ENCODE data around the gene ADCY5.
"Not testable (repeated sequence)": the region's sequence is repeated elsewhere in the genome, so short reads cannot be mapped to it uniquely, and the experiment has no call there.

ADCY5 gene

DNA sequence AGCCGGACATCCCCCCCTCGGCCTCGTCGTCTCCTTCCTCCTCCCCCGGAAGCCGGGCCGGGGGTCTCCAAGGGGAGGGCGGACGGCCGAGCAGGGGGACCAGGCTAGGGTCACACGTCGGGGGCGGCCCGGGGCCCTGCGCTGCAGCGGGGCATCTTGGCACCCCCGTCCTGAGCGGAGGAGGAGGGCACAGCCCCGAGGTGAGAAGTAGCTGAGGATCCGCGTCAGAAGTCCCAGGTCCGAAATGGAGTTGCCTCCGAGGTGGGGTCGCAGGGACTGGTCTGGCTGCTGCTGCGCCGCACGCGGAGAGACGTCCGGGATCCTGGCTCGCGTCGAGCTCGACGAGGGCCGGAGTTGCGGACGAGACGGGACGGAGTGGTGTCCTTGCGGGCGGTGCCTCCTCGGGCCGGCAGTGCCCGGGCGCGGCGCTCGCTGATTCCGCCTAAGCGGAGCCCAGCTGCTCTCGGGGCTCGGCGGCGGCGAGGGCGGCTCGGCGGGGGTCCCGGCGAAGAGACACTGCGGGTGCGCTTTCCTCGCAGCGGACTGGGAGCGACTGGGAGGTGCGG is at the start of gene ADCY5:
Gene ADCY5 (minus strand): TSS at position 555 of the 566 bp plus-strand sequence. CDS start 545 bp downstream, at position 10.
- peak; percentile 21 for DNase-seq

DNA sequence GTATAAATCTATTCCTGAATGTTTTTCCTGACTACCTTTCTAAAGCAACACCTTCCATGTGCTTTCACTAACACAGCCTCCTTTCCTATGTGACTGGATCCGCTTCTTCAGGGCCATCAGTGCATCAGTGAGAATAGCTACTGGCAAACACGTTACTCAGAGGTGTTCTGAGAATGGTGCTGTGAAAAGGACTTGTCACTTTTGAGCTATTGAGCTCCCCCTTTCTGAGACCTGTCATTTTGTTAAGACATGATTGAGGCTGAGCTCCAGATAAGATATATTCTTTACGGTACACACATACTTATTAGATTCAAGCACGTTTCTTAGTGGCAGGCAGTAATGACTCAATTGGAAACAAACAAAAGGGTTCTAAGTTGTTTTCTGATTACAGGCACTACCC is 45.0 kb upstream of the ADCY5 start:
- no peak for DNase-seq

DNA sequence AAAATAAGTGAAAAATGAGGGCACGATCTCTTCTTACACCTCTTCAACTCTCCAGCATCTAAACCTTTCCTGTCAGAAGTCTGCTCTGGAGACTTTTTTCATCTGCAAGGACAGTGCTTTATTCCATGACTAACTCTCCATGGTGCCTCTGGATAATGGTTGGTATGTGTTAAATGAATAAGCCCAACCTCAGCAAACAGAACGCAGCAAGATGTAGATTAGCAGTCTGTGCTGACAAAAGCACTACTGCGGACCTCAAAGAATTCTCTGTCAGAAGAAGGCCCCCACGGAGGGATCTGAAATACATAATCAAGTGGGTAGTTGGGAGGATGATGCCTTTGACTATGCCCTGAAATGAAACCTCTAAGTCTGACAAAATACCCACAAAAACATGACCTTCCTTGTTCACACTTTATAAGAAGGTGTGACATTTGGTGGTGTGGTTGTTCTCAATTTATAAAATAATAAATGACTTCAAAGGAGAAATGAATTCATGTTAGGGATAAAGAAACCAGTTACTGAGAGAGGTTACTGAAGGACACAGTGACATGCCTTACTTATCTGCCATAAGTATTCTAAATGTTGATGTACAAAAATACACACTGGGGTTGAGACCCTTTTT is 43.2 kb upstream of the ADCY5 start:
- no peak for DNase-seq

DNA sequence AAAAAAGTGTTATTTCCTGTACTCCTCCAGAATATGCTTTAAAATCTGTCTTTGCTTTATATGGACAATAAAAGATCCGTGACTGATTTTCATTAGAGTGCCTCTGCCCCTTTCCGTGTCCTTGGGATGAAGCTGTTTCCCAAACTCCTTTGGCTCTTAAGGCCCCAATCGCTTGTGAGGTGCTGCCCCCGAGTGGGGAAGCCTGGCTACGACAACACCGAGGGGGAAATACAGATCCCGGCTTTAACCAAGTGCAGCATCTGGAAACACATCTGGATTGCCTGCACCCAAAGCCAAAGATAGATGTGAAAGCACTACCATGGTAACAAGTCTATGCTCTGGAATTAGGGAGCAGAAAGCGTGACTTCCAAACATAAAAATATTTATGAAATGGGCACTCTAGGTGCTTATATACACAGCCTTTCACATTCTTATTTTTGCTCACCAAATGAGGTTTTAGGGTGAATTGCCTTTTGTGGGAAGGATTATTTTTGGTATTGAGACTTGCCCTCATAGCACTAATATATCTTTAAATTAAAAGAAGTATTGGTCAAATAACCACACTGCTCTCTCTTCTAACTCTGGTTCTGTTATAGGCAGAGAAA is 40.6 kb upstream of the ADCY5 start:
- peak; percentile 66 for DNase-seq

DNA sequence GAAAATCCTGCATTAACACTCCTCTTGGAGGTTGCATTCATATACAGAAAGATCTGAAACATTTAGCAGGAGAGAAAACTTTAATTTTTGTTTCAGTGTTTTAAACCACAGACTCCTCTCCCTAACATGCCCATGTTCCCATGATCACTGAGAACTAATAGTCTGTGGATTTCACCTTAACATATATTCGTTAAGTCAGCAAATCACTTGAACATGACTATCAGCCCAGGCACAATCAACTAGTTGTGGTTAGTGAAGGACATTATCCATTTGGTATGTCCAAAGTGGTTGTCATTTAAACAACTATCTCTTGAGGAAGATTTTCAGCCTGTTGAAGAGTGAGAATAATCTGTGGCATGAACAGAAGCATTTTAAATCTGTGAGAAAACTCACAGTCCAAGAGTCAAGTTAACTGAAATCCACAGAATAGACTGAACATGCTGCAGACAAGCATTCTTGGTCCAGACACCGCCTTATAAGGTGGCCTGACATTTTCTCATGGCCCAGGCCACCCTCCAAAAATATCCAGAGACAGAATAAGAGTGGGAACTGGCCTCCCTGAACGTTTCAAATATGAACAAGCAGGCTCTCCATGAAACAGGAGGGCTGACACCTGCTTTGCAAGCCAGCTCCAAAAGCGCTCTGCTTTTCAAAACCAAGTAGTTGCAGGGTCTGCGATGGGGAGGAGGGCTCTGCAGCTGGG is 39.9 kb upstream of the ADCY5 start:
- no peak for DNase-seq

DNA sequence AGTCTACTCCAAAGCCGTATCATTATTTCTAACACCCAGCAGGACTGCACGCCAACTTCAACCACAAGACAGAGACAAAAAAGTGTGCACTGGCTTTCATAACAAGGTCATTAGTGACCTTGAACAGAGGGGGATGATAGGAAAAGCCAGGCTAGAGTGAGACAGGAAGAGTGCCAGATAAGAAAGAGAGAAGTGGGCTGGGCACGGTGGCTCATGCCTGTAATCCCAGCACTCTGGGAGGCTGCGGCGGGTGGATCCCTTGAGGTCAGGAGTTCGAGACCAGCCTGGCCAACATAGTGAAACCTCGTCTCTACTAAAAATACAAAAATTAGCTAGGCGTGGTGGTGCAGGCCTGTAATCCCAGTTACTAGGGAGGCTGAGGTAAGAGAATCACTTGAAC is 38.2 kb upstream of the ADCY5 start:
- DNase-seq: not testable (repeated sequence)

DNA sequence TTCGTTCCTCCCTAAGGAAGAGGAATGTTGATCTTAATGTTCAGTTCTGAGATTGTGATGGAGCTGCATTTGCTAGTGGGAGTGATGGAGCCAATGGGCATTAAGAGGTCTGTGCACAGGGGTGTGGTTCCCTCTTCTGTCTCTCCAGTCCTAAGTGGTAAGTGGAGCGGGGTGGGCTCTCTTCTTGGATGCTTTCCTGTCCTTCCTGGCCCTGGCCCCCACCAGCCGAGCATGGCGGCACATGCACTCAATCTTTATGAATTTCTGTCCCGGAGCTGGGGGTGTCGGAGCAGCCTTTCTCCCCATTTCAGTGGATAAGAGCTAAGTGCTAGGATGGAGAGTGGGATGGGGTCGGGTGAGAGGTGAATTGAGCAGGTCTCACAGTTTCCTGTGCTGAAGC is 37.6 kb upstream of the ADCY5 start:
- no peak for DNase-seq

DNA sequence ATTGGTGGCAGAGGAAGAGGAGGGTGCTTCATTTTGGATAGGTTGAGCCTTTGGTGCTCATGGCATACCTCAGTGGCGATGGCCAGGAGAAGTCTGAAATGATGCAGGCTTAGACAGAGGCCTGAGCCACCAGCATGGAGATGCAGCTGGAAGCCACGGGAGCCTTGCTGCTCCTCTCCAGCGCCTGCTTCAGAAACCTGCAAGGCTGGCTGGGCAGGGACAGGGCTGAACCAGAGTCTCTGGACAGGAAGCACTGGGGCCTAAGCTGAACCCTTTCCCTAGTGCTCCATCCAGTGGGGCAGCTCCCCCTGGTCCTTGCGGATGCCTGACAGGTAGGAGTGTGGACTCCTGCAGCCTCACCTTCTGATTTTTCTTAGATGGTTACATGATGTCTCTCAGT is 36.7 kb upstream of the ADCY5 start:
- no peak for DNase-seq

DNA sequence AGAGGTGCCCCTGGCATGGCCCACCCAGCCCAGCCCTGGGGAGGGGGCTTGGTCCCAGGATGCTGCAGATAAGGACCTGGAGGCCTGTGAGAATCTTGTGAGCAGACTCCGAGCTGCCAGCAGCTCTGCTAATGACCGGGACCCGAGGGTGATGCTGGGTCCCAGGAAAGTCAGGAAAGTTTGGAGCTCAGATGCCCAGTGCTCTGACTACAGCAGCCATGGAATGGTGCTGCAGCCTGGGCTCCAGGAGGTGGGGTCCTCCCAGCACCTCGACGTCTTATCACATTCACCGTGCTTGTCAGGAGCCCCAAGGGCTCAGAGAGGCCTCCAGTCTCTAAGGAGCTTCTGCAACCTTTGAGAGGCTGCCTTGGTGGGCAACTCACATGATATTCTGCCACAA is 34.3 kb upstream of the ADCY5 start:
- no peak for DNase-seq

DNA sequence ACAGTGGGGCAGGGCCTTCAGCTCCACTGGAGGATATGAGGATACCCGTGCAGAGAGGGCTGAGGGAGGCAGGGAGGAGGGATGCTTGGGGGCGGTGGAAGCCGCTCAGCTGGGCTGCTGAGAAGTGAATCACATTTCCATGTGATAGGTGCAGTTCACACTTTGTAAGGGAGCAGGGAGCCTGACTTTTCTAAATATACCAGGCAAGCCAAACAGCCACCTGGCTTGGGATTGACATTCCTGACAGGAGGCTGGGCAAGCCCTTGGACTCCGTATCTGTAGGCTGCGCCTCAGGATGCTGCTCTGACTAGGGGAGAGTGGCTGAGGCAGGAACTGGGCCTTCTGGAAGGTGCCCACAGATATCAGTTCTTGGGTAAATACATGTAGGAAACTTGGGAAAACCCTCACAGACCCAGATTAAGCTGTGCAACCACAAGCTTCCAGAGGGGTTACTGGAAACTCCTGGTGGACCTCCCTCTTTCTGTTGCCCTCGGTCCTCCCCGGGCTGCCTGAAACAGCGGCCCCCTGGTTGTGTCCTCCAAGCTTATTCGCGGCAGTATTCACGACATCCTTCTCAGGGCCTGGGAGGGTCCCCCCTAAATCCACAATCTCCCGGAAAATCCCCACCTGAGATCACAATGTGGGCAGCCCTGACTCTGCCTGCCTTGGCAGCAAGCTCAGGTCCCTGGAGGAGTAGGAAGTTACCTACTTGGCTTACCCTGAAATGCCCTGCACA is 33.0 kb upstream of the ADCY5 start:
- DNase-seq: no peak

DNA sequence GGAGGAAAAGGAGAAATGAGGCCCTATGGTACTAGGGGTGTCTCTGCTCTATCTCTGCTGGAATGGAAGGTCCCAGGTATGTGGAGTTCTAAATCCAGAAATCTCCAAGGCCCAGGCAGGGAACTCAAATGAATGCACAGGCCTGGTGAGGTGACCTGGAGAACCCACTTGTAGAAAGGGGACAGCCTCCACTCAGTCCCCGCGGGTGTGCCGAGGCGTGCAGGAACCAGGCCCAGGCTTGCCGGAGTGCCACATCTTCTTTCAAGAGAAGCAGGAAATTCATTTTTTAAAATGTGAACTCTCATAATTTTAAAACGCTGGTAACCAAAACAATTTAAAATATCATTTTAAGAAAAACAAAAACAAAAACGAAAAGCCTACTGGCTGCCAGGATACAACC is 32.2 kb upstream of the ADCY5 start:
- DNase-seq: no peak

DNA sequence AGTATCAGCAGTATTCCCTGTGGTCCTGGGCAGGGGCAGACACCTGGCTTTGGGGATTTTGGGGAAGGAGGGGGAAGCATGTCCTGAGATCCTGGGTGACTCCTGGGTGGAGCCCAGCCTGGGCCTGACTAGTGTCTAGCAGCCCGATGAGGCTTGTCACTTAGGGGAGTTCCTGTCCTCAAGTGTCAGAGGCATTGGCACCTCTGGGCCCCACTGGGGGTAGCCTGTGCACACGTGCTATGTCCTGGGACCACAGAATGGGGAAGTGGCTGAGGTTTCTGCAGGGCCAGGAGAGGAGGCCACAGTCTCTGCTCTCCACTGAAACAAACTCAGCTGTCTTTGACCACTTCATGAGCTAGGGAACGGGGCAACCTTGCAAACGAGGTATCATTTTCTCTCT is 31.5 kb upstream of the ADCY5 start:
- DNase-seq: no peak

DNA sequence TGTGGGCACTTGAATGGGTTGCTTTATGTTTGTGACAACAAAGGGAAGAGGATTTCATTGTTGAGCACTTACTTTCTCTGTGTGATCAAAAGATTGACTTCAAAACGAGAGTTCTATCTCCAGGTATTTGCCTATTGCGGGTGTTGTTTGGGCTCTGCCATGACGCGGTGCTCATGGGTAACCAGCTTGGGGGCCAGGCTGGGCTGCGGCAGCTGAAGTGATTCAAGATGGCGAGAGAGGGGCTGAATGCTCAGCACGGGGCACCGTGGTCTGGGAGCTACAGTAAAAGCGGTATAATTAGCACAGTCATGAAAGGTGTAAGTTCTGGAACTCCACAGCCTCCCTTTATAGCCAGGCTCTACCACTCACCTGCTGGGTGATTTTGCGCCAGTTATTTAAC is 31.0 kb upstream of the ADCY5 start:
- no peak for DNase-seq

DNA sequence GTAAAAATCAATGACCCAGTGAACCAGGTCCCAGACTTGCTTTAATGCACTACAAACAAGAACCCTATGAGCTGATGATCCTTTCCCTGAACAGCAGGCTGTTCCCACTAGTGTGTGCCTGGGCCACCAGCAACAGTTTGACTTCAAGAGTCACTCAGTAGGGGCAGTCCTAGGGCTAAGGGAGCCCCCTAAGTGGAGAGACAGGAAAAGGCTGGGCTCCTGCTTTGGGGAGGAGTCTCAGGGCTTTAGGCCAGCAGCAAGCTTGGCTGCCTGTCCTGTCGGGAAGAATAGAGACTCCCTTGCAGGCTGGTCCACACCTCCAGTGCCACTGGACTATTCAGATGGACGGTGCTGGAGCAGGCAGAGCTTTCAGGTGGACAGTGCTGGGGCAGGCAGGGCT is 29.4 kb upstream of the ADCY5 start:
- DNase-seq: no peak

DNA sequence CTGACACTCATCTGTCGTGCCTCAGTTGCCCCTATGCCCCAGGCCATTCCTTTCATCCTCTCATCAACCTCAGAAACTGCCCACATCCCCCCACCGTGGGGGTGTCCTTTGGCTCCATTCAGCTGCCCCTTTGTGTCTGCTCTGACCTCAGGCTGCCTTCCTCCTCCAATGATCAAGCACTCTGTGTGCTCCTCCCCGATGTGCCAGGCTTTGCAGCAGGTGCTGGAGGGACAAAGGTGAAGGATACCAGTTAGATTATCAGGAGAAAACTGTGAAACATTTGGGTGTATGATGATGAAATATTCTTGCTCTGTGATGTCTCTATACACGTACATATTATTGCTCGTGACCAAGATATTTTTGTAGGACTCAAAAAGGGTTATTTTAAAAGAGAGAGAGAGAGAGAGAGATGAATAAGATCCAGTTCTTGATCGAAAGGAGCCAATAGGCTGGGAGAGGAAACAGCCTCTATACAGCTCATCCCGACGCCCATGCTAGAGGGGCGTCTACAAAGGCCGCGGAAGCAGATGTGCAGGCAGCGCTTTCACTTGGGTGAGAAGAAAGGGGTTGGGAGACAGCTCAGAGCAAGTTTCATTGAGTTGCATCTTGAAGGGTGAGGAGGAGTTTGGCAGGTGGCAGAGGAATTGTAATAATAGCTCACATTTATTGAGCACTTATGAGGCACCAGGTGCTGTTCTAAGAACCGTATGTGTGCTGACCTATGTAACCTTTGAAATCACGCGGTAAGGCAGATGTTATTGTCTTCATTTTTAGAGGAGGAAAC is 28.3 kb upstream of the ADCY5 start:
- no peak for DNase-seq

DNA sequence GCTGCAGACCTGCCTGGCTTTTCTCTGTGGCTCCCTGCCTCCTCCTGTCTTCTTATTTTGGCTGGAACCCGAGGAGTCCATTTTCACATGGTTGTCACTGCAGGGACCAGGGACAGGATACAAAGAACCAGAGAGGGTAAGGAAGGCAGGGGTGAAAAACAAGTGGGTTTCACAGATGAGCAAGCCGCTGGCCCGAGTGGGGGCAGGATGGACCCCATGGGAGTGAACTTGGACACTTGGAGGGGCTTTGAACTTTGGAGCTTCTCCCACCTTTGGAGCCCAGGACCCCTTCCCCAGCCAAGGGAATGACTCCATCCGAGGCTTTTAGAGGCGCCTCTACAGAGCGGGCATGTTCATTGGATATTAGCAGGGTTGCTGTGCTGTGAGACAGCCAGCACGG is 26.9 kb upstream of the ADCY5 start:
- no peak for DNase-seq

DNA sequence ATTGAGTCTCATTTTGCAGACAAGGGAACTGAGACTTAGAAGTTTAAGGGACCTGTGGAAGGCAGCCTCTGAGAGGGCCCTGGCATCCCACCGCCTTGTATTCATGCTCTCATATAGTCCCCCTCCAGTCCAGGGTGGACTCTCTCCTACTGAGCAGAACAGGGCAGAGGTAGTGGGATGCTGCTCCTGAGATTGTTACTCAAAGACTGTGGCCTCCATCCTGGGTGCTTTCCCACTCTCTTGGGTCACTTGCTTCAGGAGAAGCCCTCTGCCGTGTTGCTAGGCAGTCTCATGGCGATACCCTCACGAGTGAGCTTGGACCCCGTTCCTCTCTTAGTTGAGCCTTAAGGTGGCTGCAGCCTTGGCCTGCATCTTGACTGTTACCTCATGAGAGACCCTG is 22.2 kb upstream of the ADCY5 start:
- DNase-seq: no peak

DNA sequence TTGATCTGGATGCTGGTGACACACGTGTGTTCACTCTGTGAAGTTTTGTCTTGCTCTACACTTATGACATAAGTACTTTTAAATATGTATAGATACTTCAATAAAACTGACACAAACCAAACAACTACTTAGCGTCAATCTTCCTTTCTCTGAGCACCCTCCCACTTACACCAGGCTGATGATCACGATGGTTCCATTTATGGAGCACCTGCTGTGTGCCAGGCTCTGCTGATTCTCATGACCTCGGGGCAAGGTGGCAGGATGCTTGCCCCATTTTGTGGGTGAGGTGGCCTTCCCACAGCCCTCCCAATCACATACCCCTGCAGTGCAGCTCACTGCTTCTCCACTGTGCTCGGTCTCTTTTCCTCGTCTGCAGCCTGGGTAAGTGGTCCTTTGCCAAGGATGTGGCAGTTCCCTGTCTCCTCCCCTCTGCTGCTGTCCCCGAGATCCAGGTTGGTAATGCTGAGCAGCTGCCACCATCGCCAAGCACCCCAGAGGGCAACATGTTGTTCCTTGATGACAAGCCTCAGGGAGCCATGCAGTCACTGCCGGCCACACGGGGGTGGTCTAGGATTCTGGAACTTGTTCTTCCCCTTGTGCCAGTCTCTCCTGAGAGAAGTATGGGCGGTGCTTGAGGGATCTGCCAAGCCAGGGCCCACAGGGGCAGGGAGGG is 20.6 kb upstream of the ADCY5 start:
- DNase-seq: no peak

DNA sequence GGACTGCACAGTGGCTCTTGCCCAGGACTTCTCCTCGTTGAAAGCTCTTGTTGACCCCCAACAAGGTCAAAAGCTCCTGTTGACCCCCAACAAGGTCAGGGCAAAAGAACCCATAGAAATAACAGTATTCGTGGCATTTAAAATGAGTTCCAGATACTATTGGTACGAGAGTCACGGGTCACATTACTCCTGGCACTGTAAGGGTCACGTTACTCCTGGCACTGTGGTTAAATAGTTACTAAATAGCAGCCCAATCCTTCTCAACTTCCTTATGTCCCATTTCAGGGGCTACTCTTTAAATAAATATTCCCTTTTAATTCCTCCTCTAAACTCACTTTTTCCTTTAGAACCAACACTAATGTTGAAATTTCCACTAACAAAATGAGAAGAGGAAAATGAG is 18.2 kb upstream of the ADCY5 start:
- DNase-seq: no peak

DNA sequence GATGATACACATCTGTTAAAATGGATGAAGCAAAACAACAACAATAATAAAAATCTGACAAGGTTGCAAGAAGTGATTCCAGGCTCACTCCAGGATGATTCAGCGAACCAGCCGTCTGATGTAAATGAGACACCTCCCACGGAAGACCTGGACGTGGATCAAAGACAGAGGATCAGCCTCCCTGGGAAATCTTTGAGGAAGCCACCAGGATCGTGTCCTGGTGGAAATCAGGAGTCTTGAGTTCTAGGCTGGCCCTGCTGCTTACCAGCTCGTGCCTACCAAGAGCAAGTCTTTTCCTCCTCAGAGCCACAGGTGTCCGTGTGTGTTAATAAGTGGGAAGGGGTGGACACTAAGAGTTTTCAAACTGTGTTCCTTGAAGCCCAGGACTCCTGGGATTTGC is 15.3 kb upstream of the ADCY5 start:
- no peak for DNase-seq

DNA sequence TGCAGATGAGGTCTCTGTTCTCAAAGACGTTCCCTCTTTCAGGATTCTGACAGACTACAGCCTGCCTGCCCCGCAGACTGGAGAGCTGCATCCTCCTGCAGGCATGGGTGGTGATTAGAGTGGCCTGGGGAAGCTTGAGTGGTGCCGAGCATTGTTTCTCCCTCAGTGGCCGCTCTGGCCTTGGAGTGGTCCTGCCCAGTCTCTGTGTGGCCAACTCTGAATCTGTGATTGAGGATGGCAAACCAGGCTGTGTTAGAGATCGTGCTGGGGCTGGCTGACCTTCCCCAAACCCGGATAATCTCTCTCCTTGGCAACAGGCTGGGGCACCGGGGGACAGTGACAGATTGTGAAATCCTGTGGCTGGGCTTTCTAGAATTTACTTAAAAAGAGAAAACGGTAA is 11.0 kb upstream of the ADCY5 start:
- no peak for DNase-seq

DNA sequence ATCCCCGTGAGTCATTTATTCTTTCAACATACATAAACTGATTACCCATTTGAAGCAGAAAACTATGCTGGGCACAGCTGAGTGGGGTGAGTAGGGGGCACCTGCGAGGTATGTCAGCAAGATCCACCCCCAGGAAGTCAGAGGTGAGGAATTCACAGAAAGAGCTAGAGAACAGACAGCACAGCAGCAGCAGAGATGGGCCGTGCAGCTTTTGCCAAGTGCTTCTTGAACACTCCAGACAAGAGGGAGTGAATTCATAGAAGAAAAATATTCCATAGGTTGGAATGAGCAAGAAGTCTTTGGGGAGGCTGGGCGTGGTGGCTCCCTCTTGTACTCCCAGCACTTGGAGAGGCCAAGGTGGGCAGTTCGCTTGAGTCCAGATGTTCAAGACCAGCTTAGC is 9.4 kb upstream of the ADCY5 start:
- no peak for DNase-seq
